Measurements from ENCODE around the gene BHLHA15. TPM values are rescaled to one million over a fixed set of nuclear protein-coding genes. Genes with fewer than 3 reads are reported as not detected.

The BHLHA15 gene
- total RNA-seq, 1 donor from 2014 or later = 0.57 TPM

DNA sequence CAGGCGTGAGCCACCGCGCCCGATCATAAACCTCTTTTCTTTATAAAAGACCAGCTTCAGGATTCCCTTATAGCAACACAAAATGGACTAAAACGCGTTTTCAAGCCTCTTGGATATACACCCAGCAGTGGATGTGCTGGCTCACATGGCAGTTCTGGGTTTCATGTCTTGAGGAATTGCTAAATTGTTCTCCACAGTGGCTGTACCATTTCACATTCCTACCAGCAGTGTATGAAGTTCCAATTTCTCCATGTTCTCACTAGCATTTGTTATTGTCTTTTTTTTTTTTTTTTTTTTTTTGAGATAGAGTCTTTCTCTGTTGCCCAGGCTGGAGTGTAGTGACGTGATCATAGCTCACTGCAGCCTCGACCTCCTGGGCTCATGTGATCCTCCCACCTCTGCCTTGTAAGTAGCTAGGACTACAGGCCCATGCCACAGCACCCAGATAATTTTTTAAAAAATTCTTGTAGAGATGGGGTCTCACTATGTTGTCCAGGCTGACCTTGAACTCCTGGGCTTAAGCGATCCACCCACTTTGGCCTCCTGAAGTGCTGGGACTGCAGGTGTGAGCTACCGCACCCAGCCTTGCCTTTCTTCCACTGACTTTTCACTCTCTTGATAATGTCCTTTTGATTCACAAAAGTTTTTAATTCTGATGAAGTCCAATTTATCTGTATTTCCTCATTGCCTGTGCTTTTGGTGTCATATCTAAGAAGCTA is 23.3 kb downstream of the BHLHA15 start:
- TF ChIP-seq, protein P1, sequence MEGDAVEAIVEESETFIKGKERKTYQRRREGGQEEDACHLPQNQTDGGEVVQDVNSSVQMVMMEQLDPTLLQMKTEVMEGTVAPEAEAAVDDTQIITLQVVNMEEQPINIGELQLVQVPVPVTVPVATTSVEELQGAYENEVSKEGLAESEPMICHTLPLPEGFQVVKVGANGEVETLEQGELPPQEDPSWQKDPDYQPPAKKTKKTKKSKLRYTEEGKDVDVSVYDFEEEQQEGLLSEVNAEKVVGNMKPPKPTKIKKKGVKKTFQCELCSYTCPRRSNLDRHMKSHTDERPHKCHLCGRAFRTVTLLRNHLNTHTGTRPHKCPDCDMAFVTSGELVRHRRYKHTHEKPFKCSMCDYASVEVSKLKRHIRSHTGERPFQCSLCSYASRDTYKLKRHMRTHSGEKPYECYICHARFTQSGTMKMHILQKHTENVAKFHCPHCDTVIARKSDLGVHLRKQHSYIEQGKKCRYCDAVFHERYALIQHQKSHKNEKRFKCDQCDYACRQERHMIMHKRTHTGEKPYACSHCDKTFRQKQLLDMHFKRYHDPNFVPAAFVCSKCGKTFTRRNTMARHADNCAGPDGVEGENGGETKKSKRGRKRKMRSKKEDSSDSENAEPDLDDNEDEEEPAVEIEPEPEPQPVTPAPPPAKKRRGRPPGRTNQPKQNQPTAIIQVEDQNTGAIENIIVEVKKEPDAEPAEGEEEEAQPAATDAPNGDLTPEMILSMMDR (IDR thresholded peaks at IDR 0.05; ENCODE audit: unreplicated experiment) = no peak
- H3K4me3 Mint-ChIP-seq (ENCODE audit: low read depth) = no peak overlapping the region
- H3K4me1 Mint-ChIP-seq (ENCODE audit: low read depth) = no peaks in the 10 kb centered on the region
- no peaks in the 10 kb centered on the region for H3K27me3 Mint-ChIP-seq
- H3K36me3 Mint-ChIP-seq (ENCODE audit: insufficient read depth) = peaks cover 6% of the 10 kb centered on the region
- H3K9me3 Mint-ChIP-seq (ENCODE audit: low read depth) = no peaks in the 10 kb centered on the region
- no peak for DNase-seq (ENCODE audit: low spot score, unreplicated experiment)
- H3K27ac Mint-ChIP-seq = no peak overlapping the region

DNA sequence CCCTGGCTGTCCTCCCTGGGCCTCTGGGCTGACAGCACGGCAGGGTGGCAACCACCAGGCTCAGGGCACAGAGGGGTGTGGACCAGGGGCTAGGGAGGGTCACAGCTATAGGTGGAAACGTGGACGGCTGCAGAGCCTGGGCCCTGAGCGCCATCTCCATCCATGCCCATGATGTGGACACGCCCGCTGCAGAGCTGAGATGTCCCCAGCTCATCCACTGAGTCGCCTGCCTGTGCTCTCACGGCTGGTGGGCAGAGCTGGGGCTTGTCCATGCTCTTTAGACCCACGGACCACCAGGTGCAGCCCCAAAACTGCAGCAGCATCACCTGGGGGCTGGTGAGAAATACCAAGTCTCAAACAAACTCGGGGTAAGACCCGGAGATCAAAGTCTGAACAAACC is 24.7 kb downstream of the BHLHA15 start:
- H3K4me1 Mint-ChIP-seq (ENCODE audit: low read depth) = no peaks in the 10 kb centered on the region
- no peak for DNase-seq (ENCODE audit: low spot score, unreplicated experiment)
- no peaks in the 10 kb centered on the region for H3K27me3 Mint-ChIP-seq
- TF ChIP-seq, protein P1 (IDR thresholded peaks at IDR 0.05; ENCODE audit: unreplicated experiment) = no peak
- no peak overlapping the region for H3K27ac Mint-ChIP-seq
- peaks cover 10% of the 10 kb centered on the region for H3K36me3 Mint-ChIP-seq (ENCODE audit: insufficient read depth)
- no peaks in the 10 kb centered on the region for H3K9me3 Mint-ChIP-seq (ENCODE audit: low read depth)
- no peak overlapping the region for H3K4me3 Mint-ChIP-seq (ENCODE audit: low read depth)

DNA sequence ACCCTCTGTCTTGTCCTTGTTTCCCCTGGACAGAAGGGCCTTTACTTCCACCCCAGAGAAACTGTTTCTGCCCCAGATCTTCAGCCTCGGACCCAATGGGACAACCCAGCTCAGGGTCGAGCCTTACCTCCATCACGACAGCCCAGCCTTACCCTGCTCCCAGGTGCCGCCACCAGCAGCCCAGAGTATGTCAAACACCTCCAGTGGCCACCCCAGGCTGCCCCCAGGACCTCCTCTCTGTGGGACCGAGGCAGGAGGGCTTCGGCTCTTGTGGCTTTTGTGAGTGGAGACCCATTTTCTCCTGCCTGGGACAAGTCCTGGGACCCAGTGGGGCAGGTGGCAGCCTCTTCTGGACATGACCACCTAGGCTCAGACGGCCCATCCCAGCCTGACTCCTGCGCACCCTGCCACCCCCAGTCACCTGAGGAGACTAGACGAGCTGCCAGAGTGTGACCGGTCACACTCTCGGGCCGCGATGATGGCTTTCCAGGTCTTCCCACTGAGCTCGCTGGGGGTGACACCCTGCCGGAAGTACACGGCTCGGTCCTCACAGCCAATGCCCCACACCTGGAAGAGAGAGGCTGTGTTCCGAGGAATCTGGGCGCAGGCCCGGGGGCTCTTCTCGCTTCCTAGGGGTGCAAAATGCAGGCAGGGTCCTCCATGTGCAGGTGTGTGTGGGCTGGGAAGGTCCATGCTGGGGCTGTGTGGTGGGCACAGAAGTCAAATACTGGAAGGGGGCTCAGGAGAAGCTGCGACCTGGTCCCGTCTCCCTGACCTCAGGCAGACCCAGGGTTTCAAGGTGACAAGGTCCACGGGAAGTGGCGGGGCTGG is 25.3 kb downstream of the BHLHA15 start:
- Mint-ChIP-seq H3K27me3 (no peaks in the 10 kb centered on the region), H3K9me3 (ENCODE audit: low read depth) (no peaks in the 10 kb centered on the region), H3K27ac (no peak overlapping the region), H3K4me3 (ENCODE audit: low read depth) (no peak overlapping the region), H3K4me1 (ENCODE audit: low read depth) (no peaks in the 10 kb centered on the region), H3K36me3 (ENCODE audit: insufficient read depth) (peaks cover 13% of the 10 kb centered on the region)
- no peak for DNase-seq (ENCODE audit: low spot score, unreplicated experiment)
- TF ChIP-seq, protein P1 (IDR thresholded peaks at IDR 0.05; ENCODE audit: unreplicated experiment) = no peak

DNA sequence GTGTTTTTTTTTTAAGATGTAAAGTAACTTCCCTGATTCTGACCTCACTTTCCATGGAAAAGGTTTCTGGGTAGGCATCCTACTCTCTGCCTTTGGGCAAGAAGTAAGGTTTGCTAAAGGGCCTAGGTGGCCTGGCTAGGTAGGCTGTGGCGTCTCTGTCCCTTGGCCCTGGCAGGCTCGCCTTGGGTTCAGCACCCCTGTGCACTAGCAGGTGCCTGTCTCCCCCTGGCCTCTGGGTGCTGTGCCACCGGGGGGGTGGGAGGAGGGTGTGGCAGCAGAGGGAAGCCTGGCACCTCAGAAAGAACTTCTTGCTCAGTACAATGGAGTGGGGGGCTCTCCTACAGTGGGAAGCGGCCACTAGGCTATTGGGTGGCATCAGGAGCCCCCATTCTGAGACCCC is 26.8 kb downstream of the BHLHA15 start:
- no peak for DNase-seq (ENCODE audit: low spot score, unreplicated experiment)
- Mint-ChIP-seq H3K36me3 (ENCODE audit: insufficient read depth) (peaks cover 13% of the 10 kb centered on the region), H3K4me3 (ENCODE audit: low read depth) (no peak overlapping the region), H3K27me3 (no peaks in the 10 kb centered on the region), H3K27ac (no peak overlapping the region), H3K4me1 (ENCODE audit: low read depth) (no peaks in the 10 kb centered on the region), H3K9me3 (ENCODE audit: low read depth) (no peaks in the 10 kb centered on the region)
- TF ChIP-seq, protein P1 (IDR thresholded peaks at IDR 0.05; ENCODE audit: unreplicated experiment) = no peak

DNA sequence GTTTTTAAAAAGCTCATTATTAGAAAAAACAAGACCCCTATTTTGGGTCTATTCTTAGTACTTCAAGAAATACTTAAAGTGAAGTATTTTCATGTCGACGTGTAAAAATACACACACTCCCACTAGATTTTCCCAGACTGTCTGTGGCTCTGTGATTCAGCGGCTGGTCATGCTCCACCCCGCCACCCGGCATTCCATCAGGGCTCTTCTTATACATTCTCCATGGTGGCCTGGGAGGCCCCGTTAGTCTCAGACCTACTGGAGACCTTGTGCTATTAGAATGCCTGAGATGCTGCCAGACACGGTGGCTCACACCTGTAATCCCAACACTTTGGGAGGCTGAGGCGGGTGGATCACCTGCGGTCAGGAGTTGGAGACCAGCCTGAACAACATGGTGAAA is 27.7 kb downstream of the BHLHA15 start:
- Mint-ChIP-seq H3K36me3 (ENCODE audit: insufficient read depth) (peaks cover 13% of the 10 kb centered on the region), H3K4me3 (ENCODE audit: low read depth) (no peak overlapping the region), H3K27ac (no peak overlapping the region), H3K9me3 (ENCODE audit: low read depth) (no peaks in the 10 kb centered on the region), H3K4me1 (ENCODE audit: low read depth) (no peaks in the 10 kb centered on the region), H3K27me3 (no peaks in the 10 kb centered on the region)
- TF ChIP-seq, protein P1 (IDR thresholded peaks at IDR 0.05; ENCODE audit: unreplicated experiment) = no peak
- no peak for DNase-seq (ENCODE audit: low spot score, unreplicated experiment)
